Stimulated activated CD4-positive, alpha-beta T cell treated with anti-CD3 and anti-CD28 coated beads, TNF-alpha, amount 100 ng/mL, for 4 hours (primary cell): Measurements from ENCODE around the gene RALGAPA2.

Source experiments
- DNase-seq, 3 experiments: peaks; one replicate each; pipeline ENCODE4 v3.0.0-alpha.2; 2020; ENCODE audit warnings: low read depth in 3 of 3

Gene RALGAPA2

DNA sequence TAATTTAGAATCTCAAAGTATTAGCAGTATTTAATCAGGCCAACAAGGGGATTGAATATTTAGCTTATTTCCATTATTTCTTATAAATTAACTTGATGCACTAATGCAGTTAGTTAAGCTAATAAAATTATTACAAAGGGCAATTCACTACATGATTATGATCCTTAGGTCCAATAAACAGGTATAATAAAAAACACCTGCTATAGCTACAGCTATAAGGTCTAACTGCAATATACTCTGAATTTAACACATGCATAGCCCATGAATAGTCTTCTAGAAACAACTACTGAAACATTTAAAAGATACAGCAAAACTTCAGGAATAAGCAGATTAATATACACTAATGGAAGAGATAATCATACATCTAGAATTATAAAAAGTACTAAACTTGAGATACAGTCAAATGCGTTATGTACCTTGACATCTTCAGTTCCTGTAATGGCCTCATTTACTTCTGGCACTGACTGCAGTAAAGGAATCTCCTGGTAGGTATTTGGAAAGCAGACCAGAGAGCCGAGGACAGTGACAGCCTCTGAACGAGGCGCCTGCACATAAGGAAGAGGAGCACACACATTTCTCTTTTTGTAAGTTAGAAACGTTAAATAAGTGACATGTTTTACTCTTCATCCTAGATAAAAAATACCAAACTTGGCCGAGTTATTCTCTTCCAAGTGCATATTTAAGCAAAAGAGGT is 176.1 kb downstream of the RALGAPA2 start:
- DNase-seq: no peak

DNA sequence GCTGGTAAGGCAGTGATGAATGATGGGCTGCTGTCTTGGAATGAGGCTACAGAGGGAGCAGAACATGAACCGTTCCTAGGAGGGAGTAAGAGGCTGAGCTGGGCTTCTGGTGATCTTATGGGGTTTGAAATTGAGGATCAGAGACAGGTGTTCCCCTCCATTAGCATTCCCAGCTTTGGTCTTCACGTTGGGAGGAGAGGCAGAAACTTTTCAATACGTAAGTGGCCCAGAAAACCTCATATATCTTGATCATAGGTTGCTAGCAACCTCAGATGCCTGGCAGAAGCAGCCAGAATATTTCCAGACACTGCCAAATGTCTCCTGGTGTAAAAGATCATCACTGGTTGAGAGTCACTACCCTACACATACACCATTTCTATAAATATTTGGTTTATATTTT is 177.4 kb downstream of the RALGAPA2 start:
- no peak for DNase-seq

DNA sequence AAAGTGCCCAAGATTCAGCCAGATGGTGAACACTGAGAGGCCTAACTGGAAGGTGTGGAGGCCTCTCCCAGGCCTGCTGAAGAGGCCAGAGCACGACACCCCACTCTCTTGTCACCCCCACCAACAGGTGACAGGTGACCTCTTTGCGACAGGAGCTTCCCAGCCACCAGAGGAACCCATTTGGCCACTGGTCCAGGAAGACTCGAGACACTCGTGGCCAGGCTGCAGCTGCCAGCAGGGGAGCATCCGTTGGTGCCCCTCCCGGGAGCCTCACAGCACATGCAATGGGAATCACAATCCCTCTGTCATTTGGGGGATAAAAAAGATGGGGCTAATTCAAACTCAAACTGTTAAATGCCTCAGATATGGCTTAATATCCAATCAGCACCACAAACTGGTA is 181.2 kb downstream of the RALGAPA2 start:
- DNase-seq: no peak

DNA sequence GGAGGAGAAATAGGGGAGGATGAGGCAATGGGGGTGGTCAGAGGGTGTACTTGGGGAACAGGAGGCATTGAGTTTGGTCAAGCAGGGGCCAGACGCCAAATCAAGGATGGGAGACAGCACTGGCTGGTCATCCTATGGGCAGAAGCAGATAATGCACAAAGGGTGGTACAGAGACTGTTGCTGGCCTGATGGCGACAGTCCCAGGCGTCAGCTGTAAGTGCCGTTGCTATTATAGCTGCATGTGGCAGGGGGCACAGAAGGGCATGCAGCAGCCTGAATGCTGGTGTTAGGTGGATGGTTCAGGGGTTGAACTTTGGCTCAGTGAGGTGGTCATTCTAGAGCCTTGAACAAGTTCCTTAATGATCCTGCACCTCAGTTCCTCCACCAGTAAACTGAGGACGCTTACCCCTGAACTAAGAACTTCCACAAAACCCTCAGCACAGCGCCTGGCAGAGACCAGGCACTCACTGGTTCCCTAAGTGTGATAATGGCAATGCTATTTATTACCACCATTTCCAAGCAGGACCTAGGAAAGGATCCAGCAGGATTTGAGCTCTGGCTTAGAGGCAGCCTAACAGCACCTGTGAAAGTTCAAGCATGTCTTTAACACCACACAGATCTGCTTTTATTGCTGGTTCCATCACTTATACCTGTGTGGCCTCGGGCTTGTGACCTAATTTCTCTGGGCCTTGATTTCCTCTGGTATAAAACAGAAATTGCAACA is 181.9 kb downstream of the RALGAPA2 start:
- no peak for DNase-seq

DNA sequence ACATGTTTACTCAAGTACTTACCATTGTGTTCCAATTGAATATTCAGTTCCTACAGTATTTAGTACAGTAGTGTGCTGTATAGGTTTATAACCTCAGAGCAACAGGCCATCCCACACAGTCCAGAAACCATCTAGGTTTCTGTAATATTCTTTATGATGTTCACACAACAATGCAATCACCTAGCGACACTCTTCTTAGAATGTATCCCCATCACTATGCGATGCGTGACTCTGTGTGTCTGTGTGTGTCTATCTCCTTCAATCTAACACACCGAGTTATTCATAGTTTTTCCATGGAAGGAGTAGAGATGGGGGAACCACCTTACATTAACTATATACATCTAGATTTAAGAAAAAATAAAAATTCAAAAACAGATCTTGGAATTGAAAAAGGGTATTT is 182.8 kb downstream of the RALGAPA2 start:
- no peak for DNase-seq

DNA sequence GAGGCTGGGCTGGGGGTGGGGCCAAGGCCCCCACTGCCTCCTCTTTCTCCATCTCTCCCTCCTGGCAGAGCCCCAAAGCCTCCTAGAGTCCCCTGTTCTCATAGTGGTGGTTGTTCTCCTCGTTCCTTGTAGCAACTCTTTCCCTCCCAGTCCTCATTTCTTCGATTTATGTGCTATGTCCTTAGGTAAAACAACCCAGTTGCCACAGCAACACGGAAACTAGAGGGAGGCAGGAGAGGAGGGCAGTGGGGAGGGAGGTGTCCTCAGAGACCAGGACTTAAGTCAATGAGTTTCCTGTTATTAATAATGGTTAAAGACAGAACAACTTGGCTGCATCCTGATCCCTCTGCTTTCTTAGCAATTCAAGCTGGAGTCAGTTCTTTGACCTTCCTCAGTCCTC is 183.6 kb downstream of the RALGAPA2 start:
- no peak for DNase-seq

DNA sequence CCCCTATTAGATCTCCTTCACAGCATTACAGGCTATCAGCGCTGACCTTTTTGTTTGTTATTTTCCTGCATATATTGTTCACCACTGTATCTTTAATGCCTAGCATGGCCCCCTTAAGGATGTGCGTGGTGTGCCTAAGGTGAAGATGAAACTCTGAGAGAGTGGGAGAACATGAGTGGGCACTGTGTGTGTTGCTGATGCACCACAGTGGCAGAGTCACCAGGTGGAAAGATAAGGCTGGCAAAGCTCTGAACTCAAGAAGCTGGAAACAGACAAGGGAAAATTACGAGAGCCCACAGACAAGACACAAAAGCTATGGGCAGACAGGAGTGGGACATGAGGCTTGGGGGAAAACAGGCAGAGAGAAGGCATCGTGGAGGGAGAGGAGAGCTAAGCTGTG is 184.8 kb downstream of the RALGAPA2 start:
- no peak for DNase-seq

DNA sequence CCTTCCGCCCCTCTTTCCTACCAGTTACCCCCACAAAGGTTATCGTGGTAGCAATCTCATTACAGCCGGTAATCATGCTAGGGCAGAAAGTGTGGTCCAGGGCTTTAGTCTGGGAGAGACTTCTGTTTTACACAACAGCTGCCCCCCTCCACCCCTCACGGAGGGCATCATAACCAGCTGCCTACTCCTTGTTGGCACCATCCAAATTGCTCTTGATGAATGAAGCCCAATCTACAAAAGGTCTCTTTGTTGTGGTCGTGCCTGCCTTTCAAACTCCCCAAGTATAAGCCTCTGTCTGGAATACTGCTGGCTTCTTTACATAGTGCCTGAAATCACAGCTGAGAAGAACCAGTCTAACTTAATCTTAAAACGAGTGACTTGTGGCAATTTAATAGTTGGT is 186.7 kb downstream of the RALGAPA2 start:
- DNase-seq: no peak

DNA sequence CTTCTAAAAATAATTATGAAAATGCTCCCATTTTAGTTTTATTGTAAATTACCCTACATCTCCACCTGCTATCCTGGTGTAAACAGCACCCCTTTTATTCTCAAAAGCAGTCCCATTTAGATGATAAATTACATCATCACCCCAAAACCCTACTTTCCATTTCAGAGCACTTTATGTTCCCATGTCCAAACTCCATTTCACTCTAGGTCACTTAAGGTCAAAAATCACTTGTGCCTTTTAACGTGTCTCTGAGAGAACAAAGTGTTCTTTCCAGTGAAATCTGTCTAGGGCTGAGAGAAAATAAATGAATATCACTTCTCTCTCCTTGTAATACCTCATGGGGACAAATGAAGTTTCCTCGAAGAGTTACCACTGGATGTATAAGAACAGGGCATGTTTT is 187.2 kb downstream of the RALGAPA2 start:
- DNase-seq: no peak

DNA sequence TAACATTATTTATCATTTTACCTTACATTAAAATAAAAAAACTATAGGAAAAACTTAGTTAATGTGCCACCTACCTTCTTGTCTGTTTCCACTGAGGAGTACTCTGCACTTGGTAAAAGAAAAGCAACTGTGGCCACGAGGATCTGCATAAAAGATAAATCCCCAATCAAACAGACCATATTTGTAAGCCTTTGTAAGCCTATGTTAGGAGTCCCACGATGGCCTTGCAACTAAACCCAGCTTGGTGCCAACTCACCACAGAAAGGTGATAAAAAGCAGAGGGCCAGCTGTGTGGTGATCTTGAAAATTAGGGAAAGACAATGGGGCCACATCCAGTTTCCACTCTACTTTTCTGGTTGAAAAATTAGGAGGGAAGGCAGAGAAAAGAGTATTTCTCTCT is 187.7 kb downstream of the RALGAPA2 start:
- DNase-seq: no peak

DNA sequence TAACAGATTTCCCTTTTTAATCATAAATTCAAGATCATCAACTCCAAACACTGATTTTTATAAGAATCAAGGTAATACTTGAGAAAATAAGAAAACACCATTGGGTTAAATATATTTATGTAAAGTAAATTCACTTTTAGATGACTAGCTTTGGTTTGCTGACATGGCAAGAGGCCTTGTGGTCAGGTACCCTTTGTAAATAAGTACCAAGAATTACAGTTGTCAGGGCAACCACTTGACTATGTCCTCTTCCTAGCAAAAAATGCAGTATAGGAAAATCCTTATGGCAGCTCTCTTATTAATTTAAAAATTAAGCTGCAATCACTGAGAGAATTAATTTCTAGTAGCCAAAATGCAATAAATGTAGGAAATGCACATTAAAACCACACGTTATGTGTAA is 190.7 kb downstream of the RALGAPA2 start:
- DNase-seq: no peak

DNA sequence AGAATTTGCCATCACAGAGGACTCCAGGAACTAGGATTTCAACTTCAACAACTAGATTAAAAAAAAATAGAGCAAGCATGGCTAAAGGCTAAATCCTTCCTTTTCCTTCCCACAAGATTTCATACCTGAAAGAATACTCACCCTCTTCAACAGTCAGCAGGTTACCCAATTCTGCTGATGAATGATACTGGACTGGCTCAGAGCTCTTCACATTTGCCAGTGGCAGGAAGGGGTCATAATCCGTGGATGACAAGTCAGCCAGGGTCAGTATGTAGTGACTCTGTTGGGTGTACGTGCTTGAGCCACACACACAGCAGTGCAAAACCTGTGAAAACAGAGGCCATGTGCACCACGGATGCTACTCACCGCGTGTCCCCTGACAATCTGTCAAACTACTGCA is 191.7 kb downstream of the RALGAPA2 start:
- DNase-seq: no peak

DNA sequence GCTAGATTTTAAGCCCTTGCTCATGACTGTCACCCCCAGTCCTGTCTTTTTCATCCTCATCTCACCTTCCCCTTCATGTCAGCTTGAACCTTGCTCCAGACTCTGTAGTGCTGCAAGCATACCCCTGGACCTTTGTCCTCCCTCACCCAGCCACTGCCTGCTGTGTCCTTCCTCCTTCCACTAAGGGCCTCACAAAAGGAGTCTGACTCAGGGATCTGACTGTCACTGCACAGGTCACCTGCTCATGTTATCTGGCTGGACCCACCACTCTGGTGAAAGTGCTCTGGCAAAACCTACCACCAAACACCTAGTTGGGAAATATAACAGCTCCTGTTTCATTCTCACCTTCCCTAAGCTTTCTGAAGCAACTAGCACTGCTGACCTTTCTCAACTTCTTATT is 193.2 kb downstream of the RALGAPA2 start:
- no peak for DNase-seq

DNA sequence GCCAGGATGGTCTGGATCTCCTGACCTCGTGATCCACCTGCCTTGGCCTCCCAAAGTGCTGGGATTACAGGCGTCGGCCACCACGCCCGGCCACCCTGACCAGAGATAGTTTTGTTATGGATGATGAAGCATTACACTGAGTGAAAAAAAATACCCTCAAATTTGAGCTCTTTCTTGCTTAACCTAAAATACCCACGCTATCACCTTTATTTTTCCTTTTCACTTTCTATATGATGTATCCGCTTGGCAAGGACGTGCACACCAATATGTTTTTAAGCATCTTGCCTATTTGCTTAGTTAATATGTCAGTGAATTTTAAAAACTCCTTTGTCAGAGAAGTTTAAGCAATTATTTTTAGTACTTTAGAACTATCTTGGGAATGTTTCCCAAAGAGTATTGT is 194.2 kb downstream of the RALGAPA2 start:
- no peak for DNase-seq

DNA sequence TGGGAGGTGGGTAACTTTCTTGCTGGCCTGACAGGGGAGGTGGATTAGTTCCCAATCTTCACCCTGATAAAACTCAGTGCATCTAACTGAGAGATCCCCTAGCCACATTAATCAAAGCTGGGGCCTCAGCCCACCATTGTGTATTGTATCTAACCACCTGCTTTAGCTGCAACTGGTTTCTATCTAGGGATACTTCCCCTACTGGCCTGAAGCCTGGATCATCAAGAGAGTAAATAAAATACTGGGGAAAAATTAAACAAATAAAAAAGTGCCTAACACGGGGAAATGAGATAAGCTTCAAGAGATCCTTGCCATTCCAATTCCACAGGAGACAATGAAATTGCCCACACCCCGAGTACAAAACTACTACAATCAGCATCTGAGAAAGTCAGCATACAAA is 195.1 kb downstream of the RALGAPA2 start:
- DNase-seq: no peak

DNA sequence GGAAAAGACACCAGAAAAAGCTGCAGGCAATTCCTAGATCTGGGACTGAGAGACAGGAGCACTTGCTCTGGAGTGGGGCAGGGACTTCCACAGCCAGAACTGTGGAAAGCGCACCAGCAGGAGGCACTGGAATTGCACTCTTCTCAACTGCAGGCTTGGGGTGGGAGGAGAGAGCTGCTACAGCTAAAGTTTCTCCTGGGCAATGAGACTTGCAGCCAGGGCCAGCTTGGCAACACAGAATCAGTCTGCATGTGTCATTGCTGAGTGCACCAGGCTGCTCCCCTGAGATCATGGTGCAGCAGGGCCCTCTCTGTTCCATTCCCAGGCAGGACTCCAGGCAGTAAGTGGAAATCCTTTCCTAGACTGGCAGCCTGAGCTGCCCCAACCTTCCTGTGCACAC is 198.7 kb downstream of the RALGAPA2 start:
- no peak for DNase-seq

DNA sequence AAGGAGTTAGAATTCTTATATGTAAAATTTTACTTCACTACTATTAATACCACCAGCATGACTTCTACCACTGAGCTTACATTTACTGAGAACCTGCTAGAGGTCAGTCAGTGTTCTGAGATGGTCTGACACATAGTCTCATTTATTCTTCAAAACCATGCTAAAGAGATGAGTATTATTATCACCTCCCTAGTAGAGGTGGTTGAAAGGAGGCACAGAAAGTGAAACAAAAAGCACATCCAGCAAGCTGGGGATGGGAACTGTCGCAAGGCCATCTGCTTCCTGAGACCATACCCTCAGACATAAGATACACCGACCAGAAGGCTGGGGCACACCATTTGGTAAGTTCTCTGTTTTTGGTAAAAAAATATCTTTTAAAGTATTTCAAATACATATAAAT is 206.9 kb downstream of the RALGAPA2 start:
- no peak for DNase-seq

DNA sequence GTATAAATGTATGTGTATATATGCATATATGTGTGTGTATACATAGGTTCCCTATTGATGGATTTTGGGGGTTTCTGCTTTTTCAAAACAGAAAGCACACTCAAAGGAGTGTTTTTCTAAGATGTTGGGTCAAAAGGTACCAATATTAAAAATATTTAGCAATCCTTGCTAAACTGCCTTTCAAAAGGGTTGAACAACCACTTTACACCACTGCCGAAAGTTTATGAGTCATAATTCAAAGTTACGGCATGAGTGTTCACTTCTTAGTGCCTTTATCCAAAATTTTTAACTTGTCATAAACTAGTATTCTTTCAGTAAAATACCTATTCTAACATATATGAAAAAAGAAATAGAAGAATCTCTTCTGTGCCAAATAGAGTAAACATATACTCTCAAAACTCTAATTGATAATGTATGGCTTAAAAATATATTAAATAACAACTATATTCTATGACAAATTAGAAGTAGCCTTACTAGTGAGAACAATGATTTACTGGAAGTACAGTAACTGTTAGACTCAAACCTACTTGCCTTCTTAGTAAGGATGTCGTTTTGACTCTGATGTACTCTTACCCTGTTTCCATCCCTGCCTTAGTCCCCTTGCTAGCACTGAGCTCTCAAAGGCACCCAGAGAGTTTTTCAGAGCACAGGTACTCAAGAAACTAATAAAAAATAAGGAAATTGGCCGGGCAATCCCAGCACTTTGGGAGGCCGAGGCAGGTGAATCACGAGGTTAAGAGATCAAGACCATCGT is 208.5 kb downstream of the RALGAPA2 start:
- DNase-seq: no peak

DNA sequence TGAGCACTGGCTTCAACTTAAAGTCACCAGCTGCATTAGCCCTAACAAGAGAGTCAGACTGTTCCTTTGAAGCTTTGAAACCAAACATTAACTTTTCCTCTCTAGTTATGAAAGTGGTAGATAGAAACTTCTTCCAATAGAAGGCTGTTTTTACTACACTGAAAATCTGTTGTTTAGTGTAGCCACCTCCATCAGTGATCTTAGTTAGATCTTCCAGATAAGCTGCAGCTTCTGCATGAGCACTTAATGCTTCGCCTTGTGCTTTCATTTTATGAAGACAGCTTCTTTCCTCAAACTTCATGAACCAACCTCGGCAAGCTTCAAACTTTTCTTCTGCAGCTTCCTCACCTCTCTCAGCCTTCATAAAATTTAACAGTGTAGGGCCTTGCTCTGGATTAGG is 211.3 kb downstream of the RALGAPA2 start:
- DNase-seq: no peak

DNA sequence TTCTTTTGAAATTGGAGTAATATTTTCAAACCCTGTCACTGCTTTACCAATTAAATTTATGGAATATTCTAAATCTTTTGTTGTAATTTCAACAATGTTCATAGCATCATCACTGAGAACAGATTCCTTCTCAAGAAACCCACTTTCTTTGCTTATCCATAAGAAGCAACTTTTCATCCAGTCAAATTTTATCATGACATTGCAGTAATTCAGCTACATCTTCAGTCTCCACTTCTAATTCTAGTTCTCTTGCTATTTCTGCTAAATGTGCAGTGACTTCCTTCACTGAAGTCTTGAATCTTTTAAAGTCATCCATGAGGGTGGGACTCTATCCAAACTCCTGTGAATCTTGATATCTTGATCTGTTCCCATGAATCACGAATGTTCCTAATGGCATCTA is 212.1 kb downstream of the RALGAPA2 start:
- no peak for DNase-seq

DNA sequence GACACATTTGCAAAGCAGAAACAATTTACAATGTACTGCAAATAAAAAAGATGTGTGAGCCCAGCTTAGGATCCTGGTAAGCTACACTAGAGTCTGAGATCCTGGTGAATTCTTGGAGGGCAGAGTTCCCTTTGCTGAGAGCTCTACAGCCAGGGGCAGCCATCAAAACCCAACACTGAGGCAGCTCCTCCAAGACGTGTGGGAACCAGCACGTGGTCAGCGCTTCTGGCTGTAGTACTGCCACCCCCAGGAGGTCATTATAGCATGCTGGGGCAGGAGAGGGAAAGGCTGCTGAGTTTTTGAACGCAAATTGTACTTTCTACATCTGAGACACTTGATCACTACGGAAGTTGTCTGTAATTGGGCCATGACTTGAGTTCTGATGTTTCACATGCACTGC is 213.0 kb downstream of the RALGAPA2 start:
- no peak for DNase-seq

DNA sequence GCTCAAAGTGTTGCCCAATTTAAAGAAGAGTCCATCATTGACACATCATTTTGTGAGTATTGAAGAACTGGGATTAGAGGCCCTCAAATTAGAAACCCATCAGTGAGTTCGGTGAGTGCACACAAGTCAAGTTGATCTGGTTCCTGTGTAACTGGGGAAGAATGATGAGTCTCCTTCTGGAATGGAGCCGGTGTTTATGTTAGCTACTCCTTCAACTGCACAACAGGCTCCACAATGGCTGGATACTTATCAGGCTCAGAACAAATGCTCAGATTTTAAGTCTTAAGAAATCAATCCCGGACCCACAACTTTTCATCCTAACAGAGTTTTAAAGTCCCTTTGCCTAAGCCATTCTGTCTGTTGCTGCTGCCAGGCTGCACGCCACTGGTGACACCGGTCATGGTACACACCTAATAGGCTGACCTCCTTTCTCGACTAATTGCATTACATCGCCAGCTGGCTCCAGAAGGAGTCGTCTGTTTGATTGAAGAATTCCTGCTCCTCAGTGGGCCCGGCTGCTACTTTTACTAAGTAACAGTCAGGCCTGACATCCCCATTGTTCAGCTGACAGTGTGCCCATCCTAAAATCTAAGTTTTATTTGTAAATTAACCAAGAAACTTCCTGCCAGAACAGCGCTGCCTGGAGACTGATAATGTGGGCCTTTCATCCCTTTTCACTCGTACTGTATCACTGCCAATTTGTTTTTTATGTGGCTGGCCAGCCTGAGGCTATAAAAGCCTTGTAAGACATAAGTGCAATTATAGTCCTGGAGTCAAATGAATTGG is 214.2 kb downstream of the RALGAPA2 start:
- DNase-seq: no peak
